T-helper 1 cell (primary cell): ENCODE results near the gene CHI3L2.
"Not testable (repeated sequence)": the region's sequence is repeated elsewhere in the genome, so short reads cannot be mapped to it uniquely, and the experiment has no call there.

Source experiments
- DNase-seq, 5 donors: peaks; one replicate each; pipeline ENCODE4 v3.0.0-alpha.2; 2012 to 2020

CHI3L2 gene

DNA sequence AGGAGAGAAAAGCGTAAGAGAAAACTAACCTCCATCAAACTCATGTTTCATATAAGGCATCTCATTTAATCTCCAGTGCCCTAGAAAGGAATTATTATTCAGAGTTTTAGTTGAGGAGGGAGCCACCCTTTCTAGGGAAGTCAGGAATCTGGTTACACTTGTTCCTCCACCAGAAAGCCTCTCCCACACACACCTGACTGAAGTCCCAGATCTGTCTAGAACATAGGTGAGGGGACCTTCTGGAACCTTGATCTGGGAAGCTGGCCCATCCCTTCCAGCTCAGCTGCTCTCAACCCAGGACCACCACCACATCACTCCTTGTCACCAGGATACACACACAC lies 25.2 kb upstream of the CHI3L2 start:
- DNase-seq = no peak

DNA sequence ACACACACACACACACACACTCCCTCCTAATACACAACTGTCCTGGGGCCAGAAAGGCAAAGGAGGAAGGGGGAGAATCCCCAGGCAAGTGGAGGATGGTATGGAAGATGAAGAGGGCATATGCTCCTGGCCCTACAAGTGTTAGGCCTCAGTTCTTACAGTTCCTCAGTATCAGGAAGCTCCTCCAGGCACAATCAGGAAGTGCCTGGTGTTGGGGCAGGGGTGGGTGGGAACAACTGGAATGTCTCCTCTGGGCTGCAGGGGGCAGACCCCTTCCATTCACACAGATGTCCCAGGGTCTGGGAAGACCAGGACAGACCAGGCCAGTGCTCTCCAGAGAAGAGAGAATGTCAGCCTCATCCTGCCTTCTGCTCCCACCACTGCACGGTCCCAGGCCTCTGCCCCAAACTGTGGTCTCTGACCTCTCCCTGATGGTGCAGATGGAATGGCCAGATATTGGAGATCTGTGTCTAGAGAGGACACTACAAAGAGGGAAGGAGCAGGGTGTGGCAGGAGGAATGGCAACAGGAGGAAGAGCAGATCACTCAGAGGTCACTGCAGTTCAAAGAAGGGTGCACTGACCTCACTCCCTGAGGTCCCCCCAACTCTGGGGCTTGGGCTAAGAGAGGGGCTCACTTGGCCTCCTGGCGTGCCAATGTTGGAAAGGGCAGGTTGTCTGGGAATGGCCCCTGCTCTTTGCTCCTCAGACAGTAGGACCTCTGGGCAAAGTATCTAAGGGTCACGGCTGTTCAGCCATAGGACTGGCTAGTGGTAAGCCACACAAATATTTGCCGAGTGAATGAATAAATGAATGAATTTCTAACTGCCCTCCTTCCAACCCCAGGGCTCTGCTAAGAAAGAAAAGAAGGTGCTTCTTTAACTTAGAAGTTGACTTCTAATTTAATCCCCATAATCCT lies 24.5 kb upstream of the CHI3L2 start:
- DNase-seq = no peak

DNA sequence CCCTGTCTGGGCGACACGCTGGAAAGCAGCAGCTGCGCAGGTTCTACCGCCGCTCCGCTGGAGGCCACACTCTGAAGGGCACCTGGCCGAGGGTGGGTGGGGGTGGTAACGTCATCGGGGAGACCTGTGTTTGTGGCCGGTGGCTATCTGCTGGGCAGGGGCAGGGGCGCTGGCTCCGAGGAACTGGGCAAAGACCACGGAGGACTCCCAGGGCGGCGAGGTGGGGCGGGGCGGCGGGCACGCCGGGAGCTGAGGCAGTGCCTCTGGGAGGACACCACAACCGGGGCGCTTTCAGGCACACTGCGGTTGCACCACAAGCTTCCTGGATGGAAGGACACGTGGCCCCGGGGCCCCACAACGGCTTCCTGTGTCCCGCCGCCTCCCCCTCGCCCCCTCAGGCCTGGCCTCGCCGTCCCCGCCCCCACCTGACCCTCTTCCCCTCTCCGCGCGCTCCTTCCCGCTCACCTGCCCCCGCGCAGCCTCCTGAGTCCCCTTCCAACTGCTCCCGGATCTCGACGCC lies 23.8 kb upstream of the CHI3L2 start:
- DNase-seq = peak; percentile 76 to 91 (median 80)

DNA sequence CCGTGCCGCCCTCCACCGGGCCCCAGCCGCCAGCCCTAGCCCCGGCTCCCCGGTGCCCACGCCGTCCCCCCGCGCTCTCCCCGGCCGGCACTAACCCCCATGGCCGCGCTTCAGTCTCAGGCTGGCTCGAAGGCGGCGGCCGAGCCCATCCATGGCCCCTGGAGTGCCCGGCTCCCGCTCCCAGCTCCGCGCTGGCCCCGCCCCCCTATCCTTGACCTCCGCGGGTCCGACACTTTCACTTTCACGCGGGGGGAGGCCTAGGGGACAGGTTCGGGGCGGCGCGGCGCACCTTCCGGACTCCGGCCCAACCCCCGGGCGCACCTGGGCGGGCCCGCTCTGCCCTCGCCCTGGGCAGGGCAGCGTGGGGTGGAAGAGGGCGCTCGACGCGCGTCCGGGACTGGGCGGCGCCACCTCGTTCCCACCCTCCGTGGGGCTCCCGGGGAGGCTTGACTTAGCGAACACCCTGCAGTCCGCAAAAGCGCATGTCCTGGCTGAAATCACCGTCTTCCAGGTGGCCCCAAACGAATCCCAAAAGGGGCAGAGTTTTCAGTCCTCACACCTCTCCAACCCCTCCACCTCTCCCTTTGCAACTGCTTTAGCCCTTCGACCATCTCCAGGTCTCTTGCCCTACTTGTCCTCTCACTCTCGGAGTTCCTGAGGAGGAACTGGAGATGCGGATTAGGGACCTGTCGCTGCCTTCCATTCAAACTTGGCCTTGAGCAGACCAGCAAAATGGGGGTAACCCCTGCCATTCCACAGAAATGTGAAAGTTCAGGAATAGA lies 23.1 kb upstream of the CHI3L2 start:
- peak; percentile 57 to 80 (median 64) for DNase-seq

DNA sequence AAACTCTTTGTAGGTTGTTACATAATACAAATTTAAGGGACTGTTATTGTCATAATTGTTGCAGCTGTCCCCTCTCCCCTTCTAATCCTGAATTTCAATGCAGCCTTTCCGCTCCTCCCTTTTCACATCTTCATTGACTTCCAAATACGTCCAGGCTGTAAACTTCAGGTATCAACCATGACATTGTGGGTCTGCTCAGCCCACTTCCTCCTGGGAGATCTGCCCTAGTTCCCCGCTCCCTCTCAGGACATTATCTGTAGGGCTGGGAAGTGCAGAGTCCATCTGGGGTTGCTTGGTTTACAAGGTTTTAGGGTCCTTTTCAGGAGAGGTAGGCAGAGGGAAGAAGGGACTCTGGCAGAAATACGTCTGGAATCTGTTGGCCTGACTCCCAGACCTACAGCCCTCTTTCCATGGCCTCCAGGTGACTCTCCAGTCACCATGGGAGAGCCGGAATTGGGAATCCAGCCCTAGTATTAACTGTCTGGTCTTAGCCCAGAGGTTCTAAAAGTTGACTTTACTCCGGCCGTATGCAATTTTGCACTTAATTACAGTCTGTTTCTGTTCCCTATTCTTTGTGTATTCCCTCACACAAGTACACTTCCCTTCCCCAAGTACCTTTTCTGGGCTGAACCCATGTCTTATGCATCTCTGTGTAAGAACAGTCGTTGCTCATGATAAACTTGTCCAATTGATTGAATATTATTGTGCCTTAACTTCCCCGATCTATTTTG lies 22.4 kb upstream of the CHI3L2 start:
- DNase-seq = no peak

DNA sequence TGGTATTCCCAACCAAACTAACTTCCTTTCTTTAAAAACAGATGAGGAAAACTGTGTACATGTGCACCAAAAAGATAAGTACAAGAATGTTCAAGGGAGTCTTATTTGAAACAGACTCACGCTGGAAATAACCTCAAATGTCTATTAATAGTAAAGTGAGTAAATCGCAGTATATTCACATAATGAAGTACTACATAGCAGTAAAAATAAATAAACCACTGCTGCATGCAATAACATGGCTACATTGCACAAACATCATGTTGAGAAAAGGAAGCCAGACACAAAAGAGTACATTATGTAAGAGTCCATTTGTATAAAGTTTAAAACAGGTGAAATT lies 21.8 kb upstream of the CHI3L2 start:
- no peak for DNase-seq

DNA sequence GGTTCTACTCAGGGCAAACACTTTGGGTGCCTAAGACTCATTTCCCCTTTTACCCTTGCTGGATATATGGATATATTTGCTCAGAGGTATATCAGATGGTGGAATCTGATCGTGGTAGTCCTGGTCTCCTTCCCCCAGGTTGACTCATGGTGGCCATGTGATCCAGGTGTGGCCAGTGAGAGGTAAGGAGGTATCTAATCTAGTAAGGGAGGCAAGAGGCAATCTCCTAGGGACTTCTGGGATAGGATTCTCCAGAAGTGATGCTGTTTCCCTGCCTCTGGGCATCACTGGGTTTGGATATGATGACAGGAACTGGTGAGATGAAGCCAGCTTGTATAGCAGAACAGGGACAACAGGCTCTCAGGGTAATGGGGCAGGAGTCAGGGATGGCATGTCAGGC lies 18.6 kb upstream of the CHI3L2 start:
- no peak for DNase-seq

DNA sequence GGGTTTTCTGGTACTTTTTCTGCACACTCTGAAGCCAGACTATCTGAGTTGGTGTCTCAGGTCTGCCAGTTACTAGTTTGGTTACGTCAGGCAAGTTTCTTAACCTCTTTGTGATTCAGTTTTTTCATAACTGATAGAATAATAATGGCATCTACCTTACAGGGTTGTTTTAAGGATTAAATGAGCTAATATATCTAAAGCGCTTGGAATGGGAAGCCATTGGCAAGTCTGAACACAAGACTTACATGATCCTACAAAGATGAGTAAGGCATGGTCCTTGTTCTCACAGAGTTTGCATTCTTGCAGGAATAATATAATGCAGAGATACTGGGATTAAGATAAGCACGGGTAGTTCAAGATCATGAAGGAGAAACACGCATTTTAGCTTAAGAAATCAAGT lies 17.9 kb upstream of the CHI3L2 start:
- no peak for DNase-seq

DNA sequence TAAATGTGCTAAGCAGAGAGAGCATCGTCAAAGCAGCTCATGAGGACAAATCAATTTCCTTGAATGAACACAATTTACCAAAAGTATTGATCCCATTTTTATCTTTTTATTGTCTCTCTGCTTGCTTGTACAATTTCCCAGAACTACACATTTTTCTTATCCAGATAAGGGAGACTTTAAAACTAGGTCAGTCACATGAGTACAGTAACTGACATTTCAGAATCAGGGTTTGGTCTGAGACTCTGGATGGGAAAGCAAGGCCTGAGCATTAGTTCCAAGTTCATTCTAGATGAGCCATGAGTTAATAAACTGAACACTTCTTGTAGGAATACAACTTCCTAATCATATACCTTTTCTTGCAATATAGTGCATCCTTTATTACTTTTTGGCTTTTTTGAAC lies 15.6 kb upstream of the CHI3L2 start:
- no peak for DNase-seq

DNA sequence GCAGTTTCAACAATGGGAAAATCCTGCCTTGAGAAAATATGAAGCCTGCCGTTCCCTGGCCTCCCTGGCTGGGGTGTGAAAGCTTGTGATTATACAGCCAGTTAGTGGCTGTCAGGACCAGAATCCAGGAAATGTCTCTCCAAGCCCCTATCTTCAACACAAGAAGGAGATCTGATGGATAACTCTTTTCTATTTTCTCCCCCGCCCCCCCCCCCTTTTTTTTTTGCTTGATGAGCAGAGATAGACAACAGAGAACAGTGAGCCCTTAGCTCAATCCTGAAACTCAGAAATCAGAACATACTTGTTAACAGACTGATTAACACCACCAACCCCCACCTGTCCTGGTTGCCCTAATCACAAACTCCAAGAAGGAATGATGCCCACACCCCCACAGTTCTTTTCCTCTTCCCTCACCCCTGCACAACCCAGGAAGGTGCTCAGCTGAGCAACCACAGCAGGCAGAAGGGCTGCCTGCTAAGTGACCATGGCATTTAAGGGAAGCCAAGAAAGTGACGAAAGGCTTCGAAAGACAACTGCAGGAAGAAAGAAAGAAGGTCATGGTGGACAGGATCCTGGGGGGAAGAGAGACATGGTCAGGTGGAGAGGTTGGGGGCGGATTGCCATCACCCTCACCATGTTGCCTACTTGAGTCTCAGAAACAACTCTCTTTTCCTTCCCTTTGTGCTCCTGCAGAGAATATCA lies 14.7 kb upstream of the CHI3L2 start:
- no peak for DNase-seq

DNA sequence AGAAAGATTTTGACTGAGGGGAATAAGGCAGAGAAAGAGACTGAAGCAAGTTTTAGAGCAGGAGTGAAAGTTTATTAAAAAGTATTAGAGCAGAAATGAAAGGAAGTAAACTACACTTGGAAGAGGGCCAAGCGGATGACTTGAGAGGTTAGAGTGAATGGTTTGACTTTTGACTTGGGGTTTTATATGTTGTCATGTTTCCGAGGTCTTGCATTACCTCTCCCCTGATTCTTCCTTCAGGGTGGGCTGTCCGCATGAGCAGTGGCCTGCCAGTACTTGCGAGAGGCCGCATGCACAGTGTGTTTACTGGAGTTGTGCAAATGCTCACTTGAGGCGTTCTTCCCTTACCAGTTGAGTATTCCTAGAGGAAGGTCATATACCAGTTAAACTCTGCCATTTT lies 14.1 kb upstream of the CHI3L2 start:
- no peak for DNase-seq

DNA sequence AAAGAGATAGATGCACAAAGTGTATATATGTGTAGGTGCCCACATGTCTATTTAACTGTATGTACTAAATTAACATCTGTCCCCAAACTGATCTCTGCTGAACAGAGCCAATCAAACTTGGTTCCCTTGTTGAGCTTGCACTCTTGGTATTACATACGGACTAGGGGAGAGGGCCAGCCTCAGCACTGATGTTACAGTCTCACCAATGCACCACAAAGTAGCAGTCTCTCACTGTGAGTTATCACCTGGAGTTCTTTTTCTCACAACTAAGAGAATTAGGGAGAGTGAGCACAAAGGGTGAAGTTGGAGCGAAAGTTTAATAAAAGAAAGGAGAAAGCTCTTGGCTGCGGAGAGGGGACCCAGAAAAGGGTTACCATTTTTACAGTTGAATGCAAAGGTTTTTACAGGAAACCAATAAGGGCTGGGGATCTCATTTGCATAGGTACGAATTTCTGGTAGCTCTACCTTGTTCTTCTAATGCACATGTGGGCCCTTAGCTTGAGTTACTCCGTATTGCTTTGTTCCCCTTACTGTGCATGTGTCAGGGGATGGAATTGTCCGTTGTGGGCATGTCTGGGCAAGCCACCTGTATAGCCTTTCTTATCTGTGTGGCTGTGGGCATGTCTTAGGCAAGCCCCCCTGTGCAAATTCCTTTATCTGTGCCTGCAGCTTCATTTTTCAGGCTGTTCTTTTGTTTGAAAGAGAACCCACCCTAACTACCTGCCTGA lies 13.3 kb upstream of the CHI3L2 start:
- DNase-seq = peak in 1 of 5 donors; percentile 40

DNA sequence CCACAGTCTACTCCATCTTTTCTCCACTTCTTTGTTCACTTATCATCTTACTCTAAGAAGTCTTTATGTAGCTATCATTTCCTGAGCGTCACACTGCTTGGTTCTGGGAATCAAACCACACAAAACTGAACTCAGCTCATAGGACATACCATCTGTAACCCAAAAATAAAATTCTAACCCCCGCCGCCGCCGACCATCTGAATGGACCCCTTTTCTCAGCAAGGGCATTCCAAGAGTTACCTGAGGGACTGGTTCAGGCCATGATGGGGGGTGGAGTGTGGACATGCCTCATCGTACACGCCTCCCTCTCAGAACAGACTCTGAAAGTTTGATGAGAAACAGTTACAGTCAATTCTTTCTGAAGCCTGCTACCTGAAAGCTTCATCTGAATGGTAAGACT lies 12.6 kb upstream of the CHI3L2 start:
- DNase-seq = peak in 1 of 5 donors; percentile 71

DNA sequence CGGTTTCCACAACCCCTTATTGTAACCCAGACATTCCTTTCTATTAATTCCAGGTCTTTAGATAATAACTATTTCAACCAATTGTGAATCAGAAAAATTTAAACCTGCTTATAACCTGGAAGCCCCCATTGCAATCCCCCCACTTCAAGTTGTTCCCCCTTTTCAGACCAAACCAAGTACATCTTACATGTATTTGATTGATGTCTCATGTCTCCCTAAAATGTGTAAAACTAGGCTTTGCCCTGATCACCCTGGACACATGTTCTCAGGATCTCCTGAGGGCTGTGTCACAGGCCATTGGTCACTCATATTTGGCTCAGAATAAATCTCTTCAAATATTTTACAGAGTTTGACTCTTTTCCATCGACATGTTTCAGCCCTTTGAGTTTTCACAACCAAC lies 12.2 kb upstream of the CHI3L2 start:
- DNase-seq = not testable (repeated sequence)

DNA sequence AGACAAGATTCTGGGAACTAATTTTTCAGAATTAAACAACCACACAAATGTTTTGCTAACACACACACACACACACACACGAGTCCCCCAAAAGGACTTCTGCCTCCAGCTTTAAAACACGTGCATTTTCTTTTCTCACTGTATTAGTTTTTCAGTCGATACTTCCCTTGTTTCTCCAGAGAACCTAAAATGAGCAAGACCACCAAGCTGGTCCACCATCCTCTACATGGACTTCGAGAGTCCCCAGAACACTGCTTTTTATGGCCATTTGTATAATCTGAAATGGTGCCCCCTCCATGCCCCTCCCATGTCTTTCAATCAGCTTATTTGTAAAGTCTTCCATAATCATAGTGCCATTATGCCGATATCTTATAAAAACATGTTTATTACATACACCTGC lies 10.8 kb upstream of the CHI3L2 start:
- DNase-seq = no peak

DNA sequence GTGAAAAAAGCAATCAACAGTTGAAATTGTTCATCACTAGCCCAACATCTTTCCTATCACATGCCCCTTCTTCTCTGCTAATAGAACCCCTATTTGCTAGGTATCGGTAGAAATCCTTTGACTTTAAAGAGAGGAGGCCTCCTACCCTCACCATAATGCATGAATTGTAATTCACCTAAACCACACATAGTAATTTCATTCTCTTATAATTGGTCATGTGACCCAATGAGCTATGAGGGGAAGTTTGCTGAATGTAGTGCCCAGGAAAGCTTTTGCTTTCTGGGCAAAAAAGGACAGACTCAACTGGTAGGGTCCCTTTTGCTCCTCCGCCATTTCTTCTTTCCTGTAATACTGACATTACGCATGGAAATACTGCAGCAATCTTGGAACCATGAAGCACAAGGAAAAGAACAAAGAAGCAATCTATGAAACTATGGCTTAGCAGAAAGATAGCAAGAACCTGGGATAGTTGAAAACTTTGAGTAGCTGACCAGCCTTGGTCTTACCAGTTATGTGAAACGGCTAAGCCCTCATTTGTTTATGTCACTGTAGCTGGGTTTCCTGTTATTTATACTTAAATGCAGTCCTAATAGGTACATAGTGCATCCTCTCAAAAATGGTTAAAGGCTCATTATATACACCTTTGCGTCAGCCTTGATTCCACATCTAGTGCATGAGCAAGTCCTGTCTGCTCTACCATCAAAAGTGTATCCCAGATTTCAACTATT lies 10.2 kb upstream of the CHI3L2 start:
- peak in 1 of 5 donors; percentile 45 for DNase-seq

DNA sequence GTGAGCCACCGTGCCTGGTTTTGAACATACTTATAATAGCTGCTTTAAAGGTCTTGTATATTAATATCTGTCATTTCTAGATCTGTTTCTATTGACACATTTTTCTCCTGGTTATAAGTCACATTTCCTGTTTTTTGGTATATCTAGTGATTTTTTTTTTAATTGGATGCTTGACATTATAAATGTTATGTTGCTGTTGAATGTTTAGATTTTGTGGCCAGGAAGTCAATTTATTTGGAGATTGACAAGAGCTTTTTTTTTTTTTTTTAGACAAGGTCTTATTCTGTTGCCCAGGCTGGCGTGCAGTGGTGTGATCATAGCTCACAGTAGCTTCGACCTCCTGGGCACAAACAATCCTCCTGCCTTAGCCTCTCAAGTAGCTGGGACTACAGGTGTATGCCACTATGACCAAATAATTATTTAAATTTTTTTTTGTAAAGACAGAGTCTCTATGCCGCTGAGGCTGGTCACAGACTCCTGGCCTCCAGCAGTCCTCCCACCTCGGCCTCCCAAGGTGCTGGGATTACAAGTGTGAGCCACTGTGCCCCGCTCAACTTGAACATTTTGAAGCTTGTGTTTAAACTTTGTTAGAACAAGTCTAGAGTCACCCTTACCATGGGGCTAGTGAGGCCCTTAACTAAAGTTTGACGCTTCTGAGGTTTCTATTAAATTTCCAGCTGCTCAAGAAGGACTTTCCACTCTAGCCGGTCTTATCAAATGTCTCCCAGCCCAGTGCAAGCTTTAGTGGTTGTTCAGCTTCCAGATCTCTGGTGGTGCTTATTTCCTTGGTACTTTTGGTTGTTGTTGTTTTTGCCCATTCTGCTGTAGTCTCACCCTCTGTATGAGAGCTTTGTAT lies 8.6 kb upstream of the CHI3L2 start:
- no peak for DNase-seq

DNA sequence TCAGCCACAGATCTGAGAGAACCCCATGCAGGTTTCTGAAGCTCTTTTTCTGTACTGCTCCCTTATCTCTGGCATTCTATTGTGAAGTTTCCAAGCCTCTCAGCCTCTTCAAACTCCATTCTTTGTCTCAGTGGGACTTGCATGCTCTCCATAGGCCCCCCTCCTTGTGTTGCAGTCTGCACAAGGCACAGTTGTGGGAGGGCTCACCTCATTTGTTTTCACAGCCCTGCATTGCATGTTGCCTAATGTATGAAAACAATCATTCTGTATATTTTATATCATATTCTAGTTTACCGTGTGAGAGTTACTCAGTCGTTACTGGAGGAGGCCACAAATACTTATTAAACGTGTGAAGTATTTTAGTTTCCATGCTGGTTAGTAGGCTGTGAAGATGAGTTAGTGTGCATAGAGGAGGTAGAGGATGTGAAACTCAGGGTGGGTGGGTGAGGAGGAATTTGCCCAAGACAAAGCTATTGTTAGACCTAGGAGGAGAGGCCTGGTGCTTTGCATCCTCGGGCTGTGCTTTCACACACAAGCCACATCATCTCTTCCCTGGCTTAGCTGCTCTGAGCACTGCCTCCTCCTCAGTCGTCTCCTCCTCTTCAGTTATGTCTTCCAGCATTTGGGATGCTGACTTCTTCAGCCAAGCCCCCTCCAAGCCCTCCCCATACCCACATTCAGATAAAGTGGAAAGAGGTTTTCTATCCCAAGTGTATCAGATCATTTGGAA lies 7.8 kb upstream of the CHI3L2 start:
- peak in 1 of 5 donors; percentile 69 for DNase-seq

DNA sequence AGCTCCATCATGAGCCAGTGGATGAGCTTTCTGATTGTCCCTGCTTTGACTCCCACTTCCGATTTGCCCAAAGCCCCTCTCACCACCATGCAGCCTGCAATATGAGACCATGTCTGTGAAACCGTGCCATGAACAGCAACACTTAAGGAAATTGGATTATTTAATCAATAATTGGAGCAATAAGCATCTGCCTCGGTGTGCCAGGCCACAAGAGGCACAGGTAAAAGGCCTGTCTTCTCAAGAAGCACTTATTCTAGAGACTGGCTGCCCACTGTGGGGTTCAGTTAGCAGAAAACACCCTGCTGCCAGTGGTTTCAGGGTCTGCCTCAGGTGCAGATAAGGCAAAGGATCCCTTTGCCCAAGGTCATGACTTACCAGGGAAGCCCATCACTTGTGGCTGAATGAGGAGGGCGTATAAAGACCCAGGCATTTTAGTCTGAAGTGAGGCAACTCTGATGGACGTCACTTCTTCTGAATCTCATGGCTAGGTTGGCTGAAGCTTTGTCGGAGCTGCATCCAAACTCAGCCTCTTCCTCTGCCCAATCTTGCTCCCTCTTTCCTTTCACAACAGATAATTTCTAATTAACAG lies 7.1 kb upstream of the CHI3L2 start:
- no peak for DNase-seq
